Umbilical cord (tissue), 2 donors: ENCODE data around the gene SLC39A9. TPM values are rescaled to one million over a fixed set of nuclear protein-coding genes. Genes with fewer than 3 reads are reported as not detected.
"Not testable (repeated sequence)": the region's sequence is repeated elsewhere in the genome, so short reads cannot be mapped to it uniquely, and the experiment has no call there.

Experiments used
- DNase-seq: peaks from one replicate; pipeline ENCODE4 v3.0.0-alpha.2; 2015; ENCODE audit warnings: low spot score
- total RNA-seq: library from RNA; depleted of rRNA; stranded (reverse); fragments of >200 nt; gene quantifications from one replicate; pipeline ENCODE4 v1.2.3, GENCODE V29; 2014; ENCODE audit warnings: low replicate concordance; ENCODE audit not compliant: insufficient read depth

Gene SLC39A9
- total RNA-seq, 1 donor from 2014 or later = 88.8 TPM

DNA sequence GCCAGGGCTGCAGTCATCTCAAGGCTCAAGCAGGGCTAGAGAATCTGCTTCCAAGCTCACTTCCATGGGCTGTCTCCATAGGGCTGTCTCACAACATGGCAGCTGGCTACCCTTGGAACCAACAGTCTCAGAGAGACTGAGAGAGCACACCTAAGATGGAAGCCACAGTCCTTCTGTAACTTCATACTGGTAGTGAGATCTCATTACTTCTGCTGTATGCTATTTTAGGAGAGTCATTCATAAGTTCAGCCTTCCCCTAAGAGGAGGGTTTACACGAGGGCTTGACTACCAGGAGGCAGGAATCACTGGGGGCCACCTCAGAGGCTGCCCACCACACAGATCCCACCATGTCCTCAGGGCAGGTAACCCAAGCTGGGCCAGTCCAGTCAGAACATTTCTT is 30.1 kb upstream of the SLC39A9 start:
- no peak for DNase-seq

DNA sequence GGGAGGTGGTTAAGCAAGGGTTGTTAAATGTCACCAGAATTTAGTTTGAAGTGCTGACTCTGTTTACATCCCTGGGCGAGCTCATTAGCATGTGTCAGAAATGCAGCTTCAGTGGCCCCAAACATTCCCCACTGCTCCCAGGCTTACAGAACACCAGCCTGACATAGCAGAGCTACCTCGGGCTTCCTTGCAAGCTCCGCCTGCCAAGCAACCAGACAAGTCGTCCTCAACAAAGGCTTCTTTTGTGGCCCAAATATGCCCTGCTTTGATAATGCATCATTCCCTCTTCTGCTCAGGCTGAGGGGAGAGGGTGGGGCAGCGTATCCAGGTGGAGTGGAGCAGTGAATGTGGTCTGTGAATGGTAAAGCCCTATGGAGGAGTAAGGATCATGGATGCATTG is 28.4 kb upstream of the SLC39A9 start:
- DNase-seq = no peak

DNA sequence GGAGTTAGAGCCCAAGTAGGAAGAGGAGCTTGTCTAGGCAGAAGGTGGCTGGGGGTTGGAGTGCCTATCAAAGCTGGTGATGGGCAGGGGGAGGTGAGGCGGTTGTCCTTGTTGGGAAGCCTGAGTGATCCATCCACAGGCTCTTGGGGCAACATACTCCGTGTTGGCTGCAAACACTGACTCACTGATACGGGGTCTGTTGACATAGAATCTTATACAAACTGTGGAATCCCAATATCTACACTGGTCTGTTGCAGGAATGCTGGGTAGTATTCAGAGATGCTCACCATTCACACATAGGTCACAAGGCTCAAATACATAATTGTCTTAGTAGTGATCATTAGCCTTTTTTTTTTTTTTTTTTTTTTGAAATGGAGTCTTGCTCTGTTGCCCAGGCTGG is 26.3 kb upstream of the SLC39A9 start:
- no peak for DNase-seq

DNA sequence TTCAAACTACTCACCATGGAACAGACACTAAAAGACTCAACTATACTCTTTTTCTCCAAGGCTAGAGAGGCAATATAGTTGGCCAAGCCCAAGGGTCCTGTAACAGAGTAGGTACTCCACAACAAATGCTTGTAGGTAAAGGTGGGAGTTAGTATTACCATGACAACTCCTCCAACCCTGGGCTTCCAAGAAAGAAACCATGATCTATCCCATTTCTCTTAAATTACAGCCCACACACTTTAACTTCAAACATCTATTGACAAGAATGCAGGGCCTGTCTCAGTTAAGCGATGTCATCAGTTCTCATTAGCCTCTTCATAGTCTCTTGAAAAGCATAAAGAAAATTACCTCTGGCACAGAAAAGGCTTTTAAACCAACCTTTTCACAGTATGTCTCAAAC is 25.4 kb upstream of the SLC39A9 start:
- no peak for DNase-seq

DNA sequence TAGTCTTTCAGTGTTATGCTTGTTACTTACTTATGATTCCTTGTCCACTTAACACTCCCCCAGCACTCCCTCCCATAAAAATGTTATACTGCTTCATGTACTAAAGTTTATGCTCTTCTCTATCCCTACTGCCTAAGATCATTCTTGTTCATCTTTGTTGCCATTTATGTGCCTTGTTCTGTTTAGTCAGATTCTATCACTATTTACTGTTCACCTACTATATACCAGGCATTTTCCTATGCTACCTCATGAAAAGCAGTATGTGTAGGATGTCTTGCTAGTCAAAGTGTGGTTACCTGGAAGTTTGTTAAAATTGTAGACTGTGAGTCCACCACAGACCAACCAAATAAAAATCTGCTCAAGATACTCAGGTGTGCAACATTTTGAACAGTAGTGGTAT is 24.3 kb upstream of the SLC39A9 start:
- DNase-seq = no peak

DNA sequence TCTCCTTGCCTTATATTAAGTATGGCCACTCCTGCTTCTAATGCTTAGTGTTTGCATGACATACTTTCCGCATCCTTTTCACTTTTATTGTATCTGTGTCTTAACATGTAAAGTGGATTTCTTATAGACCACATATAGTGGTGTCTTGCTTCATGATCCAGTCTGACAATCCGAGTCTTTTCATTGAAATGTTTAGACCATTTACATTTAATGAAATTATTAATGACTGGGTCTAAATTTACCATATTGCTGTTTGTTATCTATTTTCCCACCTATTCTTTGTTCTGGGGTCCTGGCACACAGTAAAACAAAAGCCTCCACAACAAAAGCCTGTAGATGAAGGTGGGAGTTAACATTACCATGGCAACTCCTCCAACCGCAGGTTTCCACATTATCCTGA is 23.3 kb upstream of the SLC39A9 start:
- DNase-seq = no peak

DNA sequence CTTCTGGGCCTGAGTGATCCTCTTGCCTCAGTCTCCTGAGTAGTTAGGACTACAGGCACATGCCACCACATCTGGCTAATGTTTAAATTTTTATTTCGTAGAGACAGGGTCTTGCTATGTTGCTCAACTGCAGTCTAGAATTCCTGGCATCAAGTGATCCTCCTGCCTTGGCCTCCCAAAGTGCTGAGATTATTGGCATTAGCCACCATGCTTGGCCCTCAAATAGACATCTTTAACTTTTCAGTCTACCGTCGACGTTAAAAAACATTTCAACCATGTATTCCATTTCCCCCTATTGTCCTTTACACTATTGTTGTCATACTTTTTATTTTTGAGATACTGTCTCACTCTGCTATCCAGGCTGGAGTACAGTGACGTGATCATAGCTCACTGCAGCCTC is 22.8 kb upstream of the SLC39A9 start:
- no peak for DNase-seq

DNA sequence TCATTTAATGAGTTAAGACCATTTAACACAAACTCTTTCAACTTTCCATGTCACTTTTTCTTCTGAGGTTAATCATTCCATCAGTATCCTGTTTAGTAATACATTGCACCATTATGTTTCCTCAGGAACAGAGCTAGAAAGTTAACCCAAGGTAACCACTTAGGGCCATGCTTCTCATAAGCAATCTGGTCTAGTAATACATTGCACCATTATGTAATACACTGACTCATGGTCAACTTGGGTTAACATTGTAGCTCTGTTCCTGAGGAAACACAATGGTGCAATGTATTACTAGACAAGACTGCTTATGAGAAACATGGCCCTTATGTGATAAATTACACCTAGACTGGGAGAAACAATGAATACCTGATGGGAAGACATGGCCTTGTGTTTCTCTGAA is 22.1 kb upstream of the SLC39A9 start:
- no peak for DNase-seq

DNA sequence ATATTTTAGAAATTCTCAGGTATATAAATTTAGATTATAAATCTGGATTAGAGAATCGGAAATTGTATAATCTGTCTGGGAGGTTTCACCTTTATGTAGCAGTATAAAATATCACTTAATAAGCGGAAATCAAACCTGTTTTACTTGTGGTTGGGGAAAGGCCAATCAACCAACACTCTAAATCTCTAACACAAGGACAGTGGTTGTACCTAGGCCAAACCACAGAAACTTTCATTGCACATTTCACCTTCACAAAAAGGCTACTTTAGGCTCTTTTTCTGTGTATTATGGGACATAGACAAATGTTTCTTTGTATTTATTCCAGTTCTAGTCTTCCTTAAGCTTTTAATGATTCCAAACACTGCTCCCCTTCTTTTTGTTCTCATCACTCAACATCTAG is 20.2 kb upstream of the SLC39A9 start:
- no peak for DNase-seq

DNA sequence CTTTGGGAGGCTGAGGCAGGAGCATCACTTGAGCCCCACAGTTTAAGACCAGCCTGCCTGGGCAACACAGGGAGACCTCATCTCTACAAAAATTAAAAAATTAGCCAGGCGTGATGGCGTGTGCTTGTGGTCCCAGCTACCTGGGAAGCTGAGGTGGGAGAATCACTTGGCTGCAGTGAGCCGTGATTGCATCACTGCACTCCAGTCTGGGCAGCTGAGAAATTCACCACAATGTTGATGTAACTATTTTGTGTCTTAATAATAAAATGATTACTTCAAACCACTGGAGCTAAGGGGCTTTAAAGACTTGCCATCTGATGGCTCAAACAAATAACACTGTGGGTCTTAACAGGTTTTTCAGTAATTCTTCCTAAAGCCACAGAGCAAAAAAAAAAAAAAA is 11.2 kb upstream of the SLC39A9 start:
- no peak for DNase-seq

DNA sequence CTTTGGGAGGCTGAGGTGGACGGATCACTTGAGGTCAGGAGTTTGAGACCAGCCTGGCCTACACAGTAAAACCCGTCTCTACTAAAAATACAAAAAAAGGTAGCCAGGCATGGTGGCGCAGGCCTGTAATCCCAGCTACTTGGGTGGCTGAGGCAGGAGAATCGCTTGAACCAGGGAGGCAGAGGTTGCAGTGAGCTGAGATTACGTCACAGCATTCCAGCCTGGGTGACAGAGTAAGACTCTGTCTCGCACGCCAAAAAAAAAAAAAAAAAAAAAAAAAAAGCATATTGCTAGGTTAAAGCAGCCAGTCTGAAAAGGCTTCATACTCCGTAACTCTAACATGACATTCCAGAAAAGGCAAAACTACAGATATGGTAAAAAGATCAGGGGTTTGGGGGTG is 7.1 kb upstream of the SLC39A9 start:
- not testable (repeated sequence) for DNase-seq

DNA sequence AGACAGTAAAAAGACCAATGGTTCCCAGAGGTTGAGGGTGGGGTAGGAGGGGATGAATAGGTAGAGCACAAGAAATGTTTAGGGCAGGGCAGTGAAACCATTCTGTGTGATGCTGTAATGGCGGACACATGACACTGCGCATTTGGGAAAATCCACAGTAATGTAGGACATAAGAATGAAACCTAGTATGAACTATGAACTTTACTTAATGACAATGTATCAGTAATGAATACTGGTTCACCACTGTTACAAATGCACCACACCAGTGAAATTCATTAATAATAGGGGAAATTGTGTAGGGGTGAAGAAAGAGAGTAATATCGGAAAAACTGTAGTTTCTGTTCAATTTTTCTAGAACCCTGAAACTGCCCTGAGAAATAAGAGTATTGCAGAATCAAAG is 6.0 kb upstream of the SLC39A9 start:
- DNase-seq = no peak

DNA sequence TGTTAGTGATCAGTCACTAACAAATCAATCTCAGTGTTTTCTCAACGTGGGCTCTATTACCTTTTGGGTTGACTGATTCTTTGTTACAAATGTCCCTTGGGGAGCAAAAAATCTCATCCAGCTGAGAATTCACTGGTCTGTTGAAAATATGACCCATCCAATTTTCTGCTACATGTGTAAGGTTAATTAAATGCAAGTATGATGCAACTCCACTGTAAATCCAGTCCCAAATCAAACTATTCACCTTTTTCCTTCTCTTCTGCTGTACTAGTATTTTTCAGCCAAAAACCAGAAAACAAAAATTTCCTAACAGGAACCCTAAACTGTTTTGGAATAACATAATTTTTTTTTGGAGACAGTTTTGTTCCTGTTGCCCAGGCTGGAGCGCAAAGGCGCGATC is 2.6 kb upstream of the SLC39A9 start:
- no peak for DNase-seq

DNA sequence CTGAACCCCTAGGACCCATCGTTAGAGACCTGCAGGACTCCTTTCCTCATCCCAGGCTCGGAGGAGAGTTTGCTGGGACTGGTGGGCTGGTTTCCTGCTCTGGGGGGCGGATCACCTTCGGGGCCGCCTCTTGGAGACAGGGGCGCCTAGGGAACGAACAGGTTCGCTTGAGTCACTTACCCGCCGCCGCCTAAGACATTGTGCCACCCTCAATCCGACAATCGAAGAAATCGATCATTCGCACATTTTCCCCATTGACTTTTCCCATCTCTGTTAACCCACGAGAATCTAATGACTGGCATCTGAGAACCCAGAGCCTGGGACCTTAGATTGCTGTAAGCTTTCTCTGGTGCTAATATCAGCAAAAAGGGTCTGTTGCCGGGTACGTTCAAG is 322 bp downstream of the SLC39A9 start:
- DNase-seq = no peak

DNA sequence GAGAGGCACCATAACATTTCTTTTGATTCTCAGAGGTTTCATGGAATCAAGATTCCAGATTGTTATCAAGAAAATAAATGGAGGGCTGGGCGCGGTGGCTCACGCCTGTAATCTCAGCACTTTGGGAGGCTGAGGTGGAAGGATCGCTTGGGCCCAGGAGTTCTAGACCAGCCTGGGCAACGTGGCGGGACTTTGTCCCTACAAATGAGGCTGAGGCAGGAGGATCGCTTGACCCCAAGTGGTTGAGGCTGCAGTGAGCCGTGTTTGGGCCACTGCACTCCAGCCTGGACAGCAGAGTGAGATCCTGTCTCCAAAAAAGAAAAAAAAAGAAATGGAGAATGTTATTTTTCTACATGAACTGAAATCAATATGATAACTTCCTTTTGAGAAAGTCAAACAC is 1.3 kb downstream of the SLC39A9 start:
- DNase-seq = no peak

DNA sequence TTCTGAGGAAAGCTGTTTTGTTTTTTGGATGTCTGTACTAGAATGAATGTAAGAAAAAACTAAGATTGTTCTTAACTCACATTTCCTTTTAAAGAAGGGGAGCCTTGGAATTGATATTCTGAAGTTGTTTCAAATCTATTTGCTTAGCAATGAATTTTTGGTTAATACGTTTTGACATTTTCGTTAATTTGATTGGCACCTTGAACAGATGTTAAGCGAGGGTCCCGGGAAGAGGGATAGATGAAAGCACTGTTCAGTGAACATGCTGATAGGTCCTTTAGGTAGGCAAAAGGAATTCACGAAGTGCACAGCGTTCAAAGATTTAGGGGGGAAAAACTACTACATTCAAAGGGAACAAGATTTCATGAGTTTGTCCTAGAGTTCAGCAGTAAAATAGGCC is 1.7 kb downstream of the SLC39A9 start:
- DNase-seq = no peak

DNA sequence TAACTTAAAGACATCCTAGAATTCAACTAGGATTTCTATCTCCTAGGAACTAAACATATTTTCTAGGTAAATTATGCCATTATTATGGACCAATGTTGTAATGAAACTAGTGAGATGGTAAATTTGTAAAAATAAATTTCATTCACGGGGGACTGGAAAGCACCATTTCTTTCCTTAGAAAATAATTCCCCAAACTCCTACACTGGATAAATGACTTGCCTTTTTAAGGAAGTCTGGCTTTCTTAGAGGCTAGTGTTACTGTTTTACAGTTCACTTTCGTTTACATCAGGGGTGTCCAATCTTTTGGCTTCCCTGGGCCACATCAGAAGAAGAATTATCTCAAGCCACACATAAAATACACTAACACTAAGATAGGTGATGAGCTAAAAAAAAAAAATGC is 3.3 kb downstream of the SLC39A9 start:
- no peak for DNase-seq

DNA sequence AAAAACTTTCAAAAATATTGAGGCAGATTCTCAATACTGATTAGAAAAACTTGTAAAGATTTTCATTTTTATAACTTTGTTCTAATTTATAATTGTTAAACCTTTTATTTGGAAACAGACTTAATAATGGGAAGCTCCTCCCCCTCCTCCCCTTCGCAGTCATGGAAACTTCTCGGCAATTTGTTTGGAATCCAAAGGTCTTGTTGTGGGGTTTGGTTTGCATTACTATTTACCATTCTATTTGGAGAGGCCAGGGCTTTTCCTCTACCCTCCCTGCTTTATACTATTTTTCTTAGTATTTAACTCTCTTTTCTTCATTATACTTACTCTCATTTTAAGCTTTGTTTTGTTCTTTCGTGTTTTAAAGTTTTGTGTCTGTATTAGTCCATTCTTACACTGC is 6.0 kb downstream of the SLC39A9 start:
- DNase-seq = no peak

DNA sequence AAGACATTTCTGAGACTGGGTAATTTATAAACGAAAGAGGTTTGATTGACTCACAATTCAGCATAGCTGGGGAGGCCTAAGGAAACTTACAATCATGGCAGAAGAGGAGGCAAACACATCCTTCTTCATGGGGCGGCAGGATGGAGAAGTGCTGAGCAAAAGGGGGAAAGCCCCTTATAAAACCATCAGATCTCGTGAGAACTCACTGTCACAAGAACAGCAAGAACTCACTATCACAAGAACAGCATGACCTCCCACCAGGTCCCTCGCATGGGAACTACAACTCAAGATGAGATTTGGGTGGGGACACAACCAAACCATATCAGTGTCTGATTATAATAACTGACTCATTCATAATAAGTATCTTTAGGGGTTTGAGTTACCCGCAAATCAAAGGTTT is 6.4 kb downstream of the SLC39A9 start:
- DNase-seq = no peak

DNA sequence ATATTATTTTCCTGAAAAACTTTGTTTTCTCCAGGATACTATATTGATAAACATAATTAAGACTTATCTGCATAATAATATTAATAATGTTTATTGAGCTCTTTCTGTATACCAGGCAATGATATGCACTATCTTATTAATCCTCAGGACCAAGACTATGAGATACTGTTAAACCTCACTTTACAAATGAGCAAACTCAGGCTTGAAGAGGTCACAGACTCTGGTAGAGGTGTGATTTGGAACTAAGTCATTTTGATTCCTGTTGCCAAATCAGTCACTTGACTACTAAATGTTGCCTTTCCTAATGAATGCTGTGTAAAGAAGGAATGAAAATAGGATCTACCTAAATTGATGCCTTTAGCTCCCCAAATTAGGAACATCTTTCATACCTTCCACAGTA is 7.3 kb downstream of the SLC39A9 start:
- no peak for DNase-seq

DNA sequence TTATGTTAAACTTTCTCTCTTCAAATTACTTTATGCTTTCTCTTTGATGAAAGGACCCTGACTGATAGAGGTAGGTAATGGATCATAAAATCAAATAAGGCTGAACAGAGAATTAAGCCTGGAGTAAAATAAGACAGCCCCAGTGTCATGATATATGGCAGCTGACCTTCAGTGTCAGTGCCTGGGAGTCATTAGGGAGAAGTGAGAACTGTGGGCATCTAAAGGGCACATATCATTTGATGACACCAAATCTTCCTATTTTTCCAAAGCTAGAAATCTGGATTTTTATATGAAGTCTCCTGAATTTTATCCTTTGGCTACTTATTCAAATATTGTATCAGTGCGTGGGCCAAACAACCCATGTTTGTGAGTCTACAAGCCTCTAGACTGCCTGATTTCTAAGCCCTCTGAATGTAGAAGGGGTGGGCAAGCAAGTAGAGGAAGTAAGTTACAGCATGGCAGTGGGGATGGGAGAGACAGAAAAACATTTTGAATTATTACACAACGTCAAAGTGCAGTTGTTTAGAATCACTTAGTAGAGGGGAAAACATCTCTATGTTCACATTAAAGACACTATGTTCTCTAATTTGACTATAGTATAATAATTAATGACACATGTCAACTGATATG is 10.0 kb downstream of the SLC39A9 start:
- no peak for DNase-seq

DNA sequence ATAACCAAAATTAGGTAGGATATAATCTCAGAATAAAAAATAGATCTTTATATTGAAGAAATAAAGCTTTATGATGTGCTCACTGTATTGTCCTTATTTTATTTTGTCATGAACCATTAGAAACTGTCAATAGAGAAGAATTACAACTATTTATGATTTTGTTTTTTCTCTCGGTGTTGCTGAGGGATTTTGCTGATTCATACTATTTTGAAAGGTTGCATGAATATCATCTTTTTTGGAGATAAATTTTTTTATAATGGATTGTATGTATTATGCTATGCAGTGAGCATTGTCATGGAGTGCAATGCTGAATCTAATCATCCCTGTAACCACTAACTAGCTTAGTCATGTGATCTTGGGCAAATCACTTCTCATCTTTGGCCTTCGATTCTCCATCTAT is 15.0 kb downstream of the SLC39A9 start:
- DNase-seq = no peak

DNA sequence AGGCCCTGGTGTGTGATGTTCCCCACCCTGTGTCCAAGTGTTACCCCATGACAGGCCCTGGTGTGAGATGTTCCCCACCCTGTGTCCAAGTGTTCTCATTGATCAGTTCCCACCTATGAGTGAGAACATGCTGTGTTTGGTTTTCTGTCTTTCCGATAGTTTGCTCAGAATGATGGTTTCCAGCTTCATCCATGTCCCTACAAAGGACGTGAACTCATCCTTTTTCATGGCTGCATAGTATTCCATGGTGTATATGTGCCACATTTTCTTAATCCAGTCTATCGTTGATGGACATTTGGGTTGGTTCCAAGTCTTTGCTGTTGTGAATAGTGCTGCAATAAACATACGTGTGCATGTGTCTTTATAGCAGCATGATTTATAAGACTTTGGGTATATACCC is 17.6 kb downstream of the SLC39A9 start:
- DNase-seq = not testable (repeated sequence)

DNA sequence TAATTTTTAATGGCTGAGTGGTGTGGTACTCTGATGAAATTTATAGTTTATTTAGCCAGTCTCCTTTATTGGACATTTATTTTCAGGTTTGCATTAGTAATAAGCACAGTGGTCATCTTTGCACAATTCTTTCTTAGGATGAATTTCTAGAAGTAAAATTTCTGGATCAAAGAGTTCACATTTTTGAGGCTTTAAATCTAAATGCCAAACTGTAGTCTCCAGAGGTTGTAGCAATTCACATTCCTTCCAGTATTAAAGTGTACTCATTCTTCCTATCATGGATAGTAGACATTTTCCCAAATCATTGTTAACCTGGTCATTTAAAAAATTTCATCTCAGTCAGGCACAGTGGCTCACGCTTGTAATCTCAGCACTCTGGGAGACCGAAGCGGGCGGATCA is 24.8 kb downstream of the SLC39A9 start:
- DNase-seq = no peak
